OCI-M2 (cell line): ENCODE results near the gene PIEZO1.

Source experiments
- DNase-seq: peaks from one replicate; lab custom pipeline; 2025; ENCODE audit not compliant: unreplicated experiment; lab: John Stamatoyannopoulos, UW

Gene PIEZO1

GRCh38 chr16:88721815-88722755 lies 62.9 kb downstream of the PIEZO1 start:
- DNase-seq = no peak

GRCh38 chr16:88721236-88721635 lies 63.8 kb downstream of the PIEZO1 start:
- DNase-seq = no peak

GRCh38 chr16:88720396-88720970 lies 64.5 kb downstream of the PIEZO1 start:
- DNase-seq = no peak

- DNase-seq = no peak
Observed at GRCh38 chr16:88719933-88720296, 65.1 kb downstream of the PIEZO1 start.

- no peak for DNase-seq
Observed at GRCh38 chr16:88719267-88719932, 65.6 kb downstream of the PIEZO1 start.

- no peak for DNase-seq
Observed at GRCh38 chr16:88718178-88718577, 66.8 kb downstream of the PIEZO1 start.

GRCh38 chr16:88716601-88717001 lies 68.4 kb downstream of the PIEZO1 start:
- DNase-seq = no peak

- no peak for DNase-seq
Observed at GRCh38 chr16:88716201-88716600, 68.8 kb downstream of the PIEZO1 start.

GRCh38 chr16:88715312-88716190 lies 69.5 kb downstream of the PIEZO1 start:
- no peak for DNase-seq

GRCh38 chr16:88714420-88715302 lies 70.4 kb downstream of the PIEZO1 start:
- DNase-seq = no peak

- DNase-seq = no peak
Observed at GRCh38 chr16:88713568-88714419, 71.2 kb downstream of the PIEZO1 start.

- DNase-seq = no peak
Observed at GRCh38 chr16:88713054-88713453, 72.0 kb downstream of the PIEZO1 start.

- no peak for DNase-seq
Observed at GRCh38 chr16:88712362-88712979, 72.5 kb downstream of the PIEZO1 start.

GRCh38 chr16:88711750-88712340 lies 73.2 kb downstream of the PIEZO1 start:
- DNase-seq = no peak

GRCh38 chr16:88710556-88710955 lies 74.5 kb downstream of the PIEZO1 start:
- no peak for DNase-seq

GRCh38 chr16:88706965-88707826 lies 77.8 kb downstream of the PIEZO1 start:
- DNase-seq = no peak

- no peak for DNase-seq
Observed at GRCh38 chr16:88706229-88706964, 78.6 kb downstream of the PIEZO1 start, which contains the start of the genes CTU2 and RNF166. Gene CTU2 (plus strand): TSS chr16:88706503. CDS start chr16:88706531, 28 bp downstream. Gene RNF166 (minus strand): TSS chr16:88706408. CDS start chr16:88706325, 83 bp downstream.
